HepG2 (cell line): ENCODE measurements around the gene PITHD1. TPM values are rescaled to one million over a fixed set of nuclear protein-coding genes. Genes with fewer than 3 reads are reported as not detected.

Experiments used
- ATAC-seq: fragments of 200-7000 bp; cut with Tn5 transposase; 3 replicates; pipeline ENCODE4 v1.9.1; 2020; ENCODE audit warnings: mild to moderate bottlenecking, moderate library complexity
- BruUV-seq: library from RNA; stranded (reverse); fragments of 400-500 nt; replicated peaks from 2 replicates; lab custom pipeline; 2021; lab: Mats Ljungman, UMichigan
- CTCF ChIA-PET: fragments of 300-600 bp; formaldehyde crosslinking; extraction: SDS; loops from one replicate; lab custom pipeline; 2021; ENCODE audit warnings: low total read pairs, inconsistent platforms, low intra/inter-chr PET ratio; lab: Yijun Ruan, JAX
- POLR2A ChIA-PET: fragments of 350-600 bp; sonication (Branson Sonifier 250); formaldehyde crosslinking; loops from one replicate; lab custom pipeline; 2020; ENCODE audit warnings: antibody characterized with exemption, inconsistent platforms; lab: Yijun Ruan, JAX
- DNase-seq: peaks from one replicate; pipeline ENCODE4 v3.0.0-alpha.2; 2015; ENCODE audit warnings: low spot score
- FAIRE-seq: peaks from 3 replicates; lab custom pipeline; 2011; peaks lifted over from hg19 to GRCh38; lab: Jason Lieb, UNC
- H2AFZ ChIP-seq: one replicate; pipeline ENCODE4 v1.6.1; 2011; ENCODE audit warnings: low read length, inconsistent platforms
- H3K27ac ChIP-seq: fragments of 300-600 bp; 3 replicates; pipeline ENCODE4 v1.8.0; 2011; ENCODE audit warnings: mixed run types, mild to moderate bottlenecking, mixed read lengths, low read length, inconsistent platforms; ENCODE audit not compliant: insufficient read depth; ENCODE audit errors: extremely low read length
- H3K27me3 ChIP-seq, 2 experiments: fragments of 200-600 bp in 1 of 2; 2 replicates in 1 of 2; 3 replicates in 1 of 2; pipeline versions ENCODE4 v1.6.0 to v1.8.0; 2011; ENCODE audit warnings: low read length in 2 of 2, mild to moderate bottlenecking in 2 of 2, moderate library complexity in 2 of 2, inconsistent platforms in 1 of 2; ENCODE audit not compliant: insufficient read depth in 2 of 2, control insufficient read depth in 1 of 2
- H3K36me3 ChIP-seq, 2 experiments: fragments of 200-600 bp in 1 of 2; replicated peaks in 1 of 2; 2 replicates in 1 of 2; 3 replicates in 1 of 2; pipeline versions ENCODE4 v1.5.1 to v1.8.0; 2011; ENCODE audit warnings: low read length in 2 of 2, inconsistent platforms in 1 of 2; ENCODE audit not compliant: insufficient read depth in 2 of 2, control insufficient read depth in 1 of 2
- H3K4me1 ChIP-seq: 2 replicates; pipeline ENCODE4 v1.5.1; 2012; ENCODE audit warnings: low read length, inconsistent platforms; ENCODE audit not compliant: insufficient read depth
- H3K4me2 ChIP-seq: 2 replicates; pipeline ENCODE4 v1.6.0; 2011; ENCODE audit warnings: low read depth, low read length, inconsistent platforms
- H3K4me3 ChIP-seq, 3 experiments: fragments of 200-600 bp in 1 of 3; sonication (generic), shearing (Covaris generic) in 1 of 3; replicated peaks in 1 of 3; 2 replicates each; pipeline ENCODE4 v1.5.1; 2011 to 2016; ENCODE audit warnings: low read length in 3 of 3, inconsistent platforms in 2 of 3, low read depth in 2 of 3, mild to moderate bottlenecking in 2 of 3, control low read depth in 1 of 3, mixed read lengths in 1 of 3; ENCODE audit not compliant: insufficient read depth in 1 of 3
- H3K79me2 ChIP-seq: one replicate; pipeline ENCODE4 v1.6.1; 2011; ENCODE audit warnings: low read length, inconsistent platforms; ENCODE audit not compliant: insufficient read depth
- H3K9ac ChIP-seq: 2 replicates; pipeline ENCODE4 v1.6.0; 2011; ENCODE audit warnings: mild to moderate bottlenecking, low read depth, low read length, inconsistent platforms; ENCODE audit not compliant: insufficient read depth
- H3K9me3 ChIP-seq: 2 replicates; pipeline ENCODE4 v1.5.1; 2012; ENCODE audit warnings: mild to moderate bottlenecking, low read length
- H4K20me1 ChIP-seq: 2 replicates; pipeline ENCODE4 v1.6.0; 2011; ENCODE audit warnings: inconsistent platforms, mild to moderate bottlenecking, low read length, moderate library complexity; ENCODE audit not compliant: insufficient read depth
- ARID4A ChIP-seq: sonication (generic); formaldehyde crosslinking; IDR thresholded peaks from 2 replicates; pipeline ENCODE4 v1.5.0; 2020; ENCODE audit warnings: mild to moderate bottlenecking, missing genetic modification reagents, borderline replicate concordance
- ARNT ChIP-seq: fragments of 450-650 bp; IDR thresholded peaks from 2 replicates; pipeline ENCODE4 v1.6.1; 2017
- FIP1L1 ChIP-seq: fragments of 200-400 bp; formaldehyde crosslinking; IDR thresholded peaks from 2 replicates; pipeline ENCODE4 v1.6.1; 2018; ENCODE audit warnings: low read depth, mild to moderate bottlenecking, low read length, moderate library complexity, borderline replicate concordance; ENCODE audit not compliant: insufficient read depth
- POLR2G ChIP-seq: fragments of 200-400 bp; formaldehyde crosslinking; IDR thresholded peaks from 2 replicates; pipeline ENCODE4 v1.6.1; 2018; ENCODE audit warnings: mild to moderate bottlenecking, low read depth, low read length, moderate library complexity
- SNAPC4 ChIP-seq: sonication (generic); formaldehyde crosslinking; IDR thresholded peaks from 2 replicates; pipeline ENCODE4 v1.4.0; 2020; ENCODE audit warnings: mild to moderate bottlenecking, missing genetic modification reagents
- ZNF619 ChIP-seq: sonication (generic); formaldehyde crosslinking; IDR thresholded peaks from 2 replicates; pipeline ENCODE4 v1.4.0; 2020; ENCODE audit warnings: mild to moderate bottlenecking, missing genetic modification reagents
- ZNF768 ChIP-seq: sonication (generic); formaldehyde crosslinking; IDR thresholded peaks from 2 replicates; pipeline ENCODE4 v1.4.0; 2020; ENCODE audit warnings: missing genetic modification reagents
- in situ Hi-C: cut with HindIII; loops from 2 replicates; pipeline ENCODE4 v1.10.0; 2017; ENCODE audit warnings: low pct_unique_long_range_greater_than_20kb; ENCODE audit not compliant: extremely low pct_ligation_motif_present
- intact Hi-C: fragments of 100-400 bp; cut with micrococcal nuclease; formaldehyde crosslinking; loops from one replicate; pipeline ENCODE4 v1.10.0; 2022; ENCODE audit not compliant: unreplicated experiment
- polyA plus RNA-seq, 8 experiments: library from polyadenylated mRNA; depleted of rRNA in 3 of 8; stranded (reverse) in 7 of 8; unstranded in 1 of 8; fragments of >200 nt; fragmentation: Illumina TruSeq in 4 of 8; extraction: Trizol in 4 of 8; gene quantifications; 2 replicates each; pipeline versions ENCODE4 v1.2.1 to v1.2.3, GENCODE V29; 2011 to 2016; ENCODE audit warnings: low read depth in 4 of 8, missing spikeins in 1 of 8, mixed read lengths in 1 of 8; ENCODE audit not compliant: insufficient read depth in 1 of 8
- total RNA-seq, 5 experiments: library from RNA; depleted of rRNA; stranded (reverse); fragments of >200 nt; fragmentation: Illumina TruSeq; extraction: Trizol; gene quantifications; 2 replicates each; pipeline ENCODE4 v1.2.3, GENCODE V29; 2016; ENCODE audit warnings: low read depth in 1 of 5

The PITHD1 gene
- total and polyA plus RNA-seq, 2 of the 13 experiments (the other 11 are each of a cell fraction or from before 2014, with no cell fraction given): 28.0 to 37.3 TPM

DNA sequence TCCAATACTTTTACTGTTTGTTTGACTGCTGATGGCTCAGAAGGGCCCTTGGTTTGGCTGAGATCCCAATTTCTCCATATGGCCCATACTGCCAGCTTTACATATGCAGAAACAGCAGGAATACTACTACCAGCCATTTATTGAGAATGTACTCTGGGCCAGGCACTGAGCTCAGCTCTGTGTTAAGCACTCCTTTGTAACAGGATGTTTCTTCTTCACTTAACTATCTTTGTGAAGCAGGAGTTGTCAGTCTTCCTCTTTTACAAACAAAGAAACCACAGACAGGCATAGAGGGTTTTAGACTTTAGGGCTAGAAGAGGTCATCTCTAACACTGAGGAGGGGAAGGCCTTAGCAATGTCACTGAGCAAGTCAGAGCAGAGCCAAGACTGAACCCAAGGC, 38.7 kb downstream of the PITHD1 start:
- Histone ChIP-seq H2AFZ (no peak overlapping the region), H3K9ac (no peak overlapping the region), H3K4me3 (no peak overlapping the region), H4K20me1 (no peaks in the 10 kb centered on the region), H3K79me2 (no peaks in the 10 kb centered on the region), H3K36me3 (peaks cover 2 to 26% of the 10 kb centered on the region in 2 experiments; a peak in 2 of 5 replicates), H3K9me3 (no peaks in the 10 kb centered on the region), H3K4me1 (no peaks in the 10 kb centered on the region), H3K27ac (no peak overlapping the region), H3K27me3 (no peaks in the 10 kb centered on the region)
- intact Hi-C loops: no loop called here
- ChIA-PET CTCF (no interaction called here), POLR2A (interaction anchor here (0.9 kb wide), 1 partner anchor 39 kb away, joined by 3 read pairs; the partner anchor contains the start of gene PITHD1)
- ATAC-seq (no peak), FAIRE-seq (no peak), DNase-seq (no peak)
- in situ Hi-C loops: no loop called here
- no TSS peak for BruUV-seq
- no peak for TF ChIP-seq ARID4A (CRISPR knock-in tag)
- no peak for TF ChIP-seq ZNF768 (CRISPR knock-in tag)
- TF ChIP-seq SNAPC4 (CRISPR knock-in tag): no peak
- TF ChIP-seq ZNF619 (CRISPR knock-in tag): no peak
- no peak for TF ChIP-seq ARNT
- no peak for TF ChIP-seq POLR2G
- no peak for TF ChIP-seq FIP1L1
- TF ChIP-seq, all 625 proteins: peak for 0
- no peak overlapping the region for H3K4me2 ChIP-seq
